B cell (primary cell): ENCODE results near the gene TGFBR3. TPM values are rescaled to one million over a fixed set of nuclear protein-coding genes. Genes with fewer than 3 reads are reported as not detected.

Experiments used
- ATAC-seq: fragments of 200-7000 bp; cut with Tn5 transposase; one replicate; pipeline ENCODE4 v1.10.0; 2021; ENCODE audit warnings: low read depth, mild to moderate bottlenecking, moderate number of reproducible peaks, moderate library complexity
- CTCF ChIA-PET: fragments of 350-600 bp; sonication (Branson Sonifier 250); formaldehyde crosslinking; loops from one replicate; lab custom pipeline; 2021; ENCODE audit warnings: antibody characterized with exemption, inconsistent platforms; lab: Charles Lee
- POLR2A ChIA-PET: fragments of 350-600 bp; sonication (Branson Sonifier 250); formaldehyde crosslinking; loops from one replicate; lab custom pipeline; 2021; ENCODE audit warnings: antibody characterized with exemption; lab: Charles Lee
- DNase-seq: peaks from one replicate; pipeline ENCODE4 v3.0.0; 2013
- H2AFZ ChIP-seq: 2 replicates; pipeline ENCODE4 v1.6.1; 2012; ENCODE audit warnings: mild to moderate bottlenecking, low read depth, low read length; ENCODE audit not compliant: insufficient read depth, poor library complexity, severe bottlenecking
- H3K27ac ChIP-seq, 2 donors: 1 replicate in 1 of 2; 2 replicates in 1 of 2; pipeline ENCODE4 v1.5.1; 2012 to 2013; ENCODE audit warnings: low read length in 2 of 2, mild to moderate bottlenecking in 2 of 2, moderate library complexity in 1 of 2
- H3K27me3 ChIP-seq, 4 experiments: fragments of 200-600 bp in 1 of 4; sonication (generic) in 1 of 4; replicated peaks in 1 of 4; 1 replicate in 2 of 4; 2 replicates in 2 of 4; pipeline versions ENCODE4 v1.6.1 to v1.7.0; 2013 to 2016; ENCODE audit warnings: low read length in 3 of 4, mild to moderate bottlenecking in 2 of 4, mixed read lengths in 1 of 4, moderate library complexity in 1 of 4; ENCODE audit not compliant: insufficient read depth in 4 of 4, control insufficient read depth in 3 of 4; ENCODE audit errors: control extremely low read depth in 1 of 4
- H3K36me3 ChIP-seq, 2 experiments: replicated peaks in 1 of 2; 1 replicate in 1 of 2; 2 replicates in 1 of 2; pipeline versions ENCODE4 v1.6.1 to v1.7.1; 2013; ENCODE audit warnings: low read length in 1 of 2; ENCODE audit not compliant: insufficient read depth in 2 of 2, control insufficient read depth in 1 of 2; ENCODE audit errors: control extremely low read depth in 1 of 2, extremely low read depth in 1 of 2
- H3K4me1 ChIP-seq, 2 donors: fragments of 200-600 bp in 1 of 2; sonication (generic) in 1 of 2; 1 replicate in 1 of 2; 2 replicates in 1 of 2; pipeline versions ENCODE4 v1.5.1 to v1.6.1; 2013 to 2017; ENCODE audit warnings: low read length in 2 of 2; ENCODE audit not compliant: control insufficient read depth in 2 of 2, insufficient read depth in 2 of 2
- H3K4me2 ChIP-seq: replicated peaks from 2 replicates; pipeline ENCODE3; 2012; ENCODE audit warnings: mild to moderate bottlenecking, low read depth, low read length; ENCODE audit not compliant: poor library complexity, severe bottlenecking
- H3K4me3 ChIP-seq, 5 experiments: fragments of 200-600 bp in 1 of 5; sonication (generic) in 1 of 5; 1 replicate in 3 of 5; 2 replicates in 2 of 5; pipeline versions ENCODE4 v1.5.1 to v1.7.0; 2011 to 2016; ENCODE audit warnings: low read length in 4 of 5, mild to moderate bottlenecking in 4 of 5, low read depth in 2 of 5, control low read depth in 1 of 5, moderate library complexity in 1 of 5; ENCODE audit not compliant: insufficient read depth in 1 of 5; ENCODE audit errors: control extremely low read depth in 1 of 5, extremely low read depth in 1 of 5
- H3K79me2 ChIP-seq: fragments of 200-600 bp; sonication (generic); one replicate; pipeline ENCODE4 v1.6.0; 2016; ENCODE audit warnings: low read length; ENCODE audit not compliant: control insufficient read depth, insufficient read depth
- H3K9ac ChIP-seq: fragments of 200-600 bp; sonication (generic); 2 replicates; pipeline ENCODE4 v1.6.1; 2017; ENCODE audit warnings: mild to moderate bottlenecking, low read length, moderate library complexity
- H3K9me3 ChIP-seq, 3 donors: one replicate each; pipeline versions ENCODE4 v1.6.1 to v1.7.1; 2013; ENCODE audit warnings: low read length in 2 of 3; ENCODE audit not compliant: control insufficient read depth in 2 of 3, insufficient read depth in 1 of 3; ENCODE audit errors: control extremely low read depth in 1 of 3
- H4K20me1 ChIP-seq: 2 replicates; pipeline ENCODE4 v1.6.0; 2012; ENCODE audit warnings: mild to moderate bottlenecking, low read length; ENCODE audit not compliant: insufficient read depth, control insufficient read depth, poor library complexity, severe bottlenecking
- H3K27ac Mint-ChIP-seq: one replicate; pipeline ENCODE4 v1.8.0; 2021; ENCODE audit warnings: mixed read lengths
- H3K27me3 Mint-ChIP-seq: one replicate; pipeline ENCODE4 v1.8.0; 2021; ENCODE audit warnings: mixed read lengths
- H3K4me1 Mint-ChIP-seq: one replicate; pipeline ENCODE4 v1.8.0; 2021; ENCODE audit warnings: mixed read lengths
- H3K4me3 Mint-ChIP-seq: one replicate; pipeline ENCODE4 v1.8.0; 2021; ENCODE audit warnings: mixed read lengths
- H3K9me3 Mint-ChIP-seq: one replicate; pipeline ENCODE4 v1.8.0; 2022; ENCODE audit warnings: mixed read lengths; ENCODE audit not compliant: insufficient read depth
- EZH2 ChIP-seq: IDR thresholded peaks from 2 replicates; pipeline ENCODE4 v1.6.1; 2012; ENCODE audit warnings: borderline replicate concordance, low read depth, mild to moderate bottlenecking, moderate library complexity, low read length; ENCODE audit not compliant: insufficient read depth, poor library complexity, severe bottlenecking
- WGBS: methylation state at CpG from one replicate; pipeline ENCODE4 v1.1.5; 2013; ENCODE audit warnings: missing lambda C conversion rate; ENCODE audit not compliant: insufficient coverage; 5-methylcytosine and 5-hydroxymethylcytosine counted together
- intact Hi-C: fragments of 100-400 bp; cut with micrococcal nuclease; formaldehyde crosslinking; loops from one replicate; pipeline ENCODE4 v1.10.0; 2022
- polyA plus RNA-seq: library from polyadenylated mRNA; depleted of rRNA; stranded (reverse); fragments of >200 nt; gene quantifications from 2 replicates; pipeline ENCODE4 v1.2.3, GENCODE V29; 2012
- total RNA-seq, 2 donors: library from RNA; stranded (reverse); fragments of 120-200 nt in 1 of 2; gene quantifications; 1 replicate in 1 of 2; 2 replicates in 1 of 2; pipeline versions ENCODE4 v1.2.3 to v1.2.4, GENCODE V29; 2013 to 2022
- TF ChIP-seq, protein P1 (sequence below): fragments of 200-600 bp; IDR thresholded peaks from one replicate; pipeline ENCODE4 v1.8.0; 2022; ENCODE audit warnings: antibody characterized with exemption, mild to moderate bottlenecking

The TGFBR3 gene
- total and polyA plus RNA-seq, 2 donors (not counting 1 experiment from before 2014, with no cell fraction given) = 0.10 to 0.12 TPM

DNA sequence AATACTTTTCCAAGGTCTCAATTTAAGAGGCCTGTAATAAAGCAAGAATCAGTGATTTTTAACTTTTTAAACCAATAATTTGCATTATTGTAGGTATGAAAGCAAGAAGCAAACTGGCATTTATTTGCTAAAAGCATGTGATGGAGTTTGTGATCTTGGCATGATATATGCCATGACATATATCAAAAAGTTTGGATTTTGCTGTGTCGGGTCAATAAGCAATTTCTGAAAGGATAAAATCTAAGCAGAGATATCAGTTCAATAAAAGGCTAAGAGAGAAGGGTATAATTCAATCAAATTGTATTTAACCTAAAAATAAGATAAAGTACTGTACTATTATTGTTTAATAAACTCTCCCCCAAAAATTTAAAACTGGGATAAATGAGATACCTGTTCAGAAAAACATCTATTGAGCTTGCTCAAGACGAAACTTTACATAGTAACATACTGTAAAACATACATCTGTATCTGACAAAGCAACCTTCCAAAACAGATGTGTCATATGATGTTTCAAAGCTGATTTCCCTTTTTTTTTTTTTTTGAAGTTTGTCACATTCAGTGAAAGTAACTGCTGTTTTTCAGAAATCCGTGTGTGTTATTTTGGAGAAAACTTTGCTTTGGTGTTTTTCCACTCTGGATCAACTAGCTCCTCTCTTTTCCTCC is 74.5 kb downstream of the TGFBR3 start:
- no peak for ATAC-seq
- CTCF ChIA-PET = no interaction called here
- no peak overlapping the region for H3K27ac Mint-ChIP-seq

DNA sequence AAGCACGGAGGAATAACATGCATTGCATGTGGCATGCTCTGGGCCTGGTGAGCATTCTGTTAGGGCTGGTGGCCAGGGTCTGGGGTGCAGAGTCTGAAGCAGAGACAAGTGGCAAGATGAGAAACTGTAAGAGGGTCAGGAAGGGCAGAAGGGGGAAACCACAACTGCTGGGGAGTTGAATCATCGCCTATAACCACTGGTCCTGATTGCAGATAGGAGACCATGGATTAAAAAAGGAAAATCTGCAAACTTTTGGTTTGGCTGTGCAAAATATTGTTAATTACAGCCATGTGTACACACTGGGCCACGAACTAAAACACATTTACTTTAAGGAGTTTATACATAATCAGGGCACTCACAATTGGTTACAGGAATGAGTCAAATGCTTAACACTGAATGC is 76.6 kb downstream of the TGFBR3 start:
- no peak for ATAC-seq
- H3K27ac Mint-ChIP-seq = no peak overlapping the region

More for the DNA sequence above, 74.5 kb downstream of the TGFBR3 start:
- H3K4me1 Mint-ChIP-seq = no peaks in the 10 kb centered on the region
- Histone ChIP-seq H3K27ac (no peak overlapping the region), H3K79me2 (no peaks in the 10 kb centered on the region), H2AFZ (no peak overlapping the region), H3K9ac (no peak overlapping the region), H3K36me3 (no peaks in the 10 kb centered on the region), H3K9me3 (no peaks in the 10 kb centered on the region), H3K27me3 (no peaks in the 10 kb centered on the region), H3K4me3 (no peak overlapping the region), H3K4me2 (no peak overlapping the region), H3K4me1 (no peaks in the 10 kb centered on the region), H4K20me1 (no peaks in the 10 kb centered on the region)
- no peaks in the 10 kb centered on the region for H3K9me3 Mint-ChIP-seq
- POLR2A ChIA-PET = interaction anchor here (0.7 kb wide), 1 partner anchor 694 kb away, joined by 7 read pairs; no protein-coding TSS in a partner anchor
- no peak for TF ChIP-seq EZH2
- TF ChIP-seq, protein P1, sequence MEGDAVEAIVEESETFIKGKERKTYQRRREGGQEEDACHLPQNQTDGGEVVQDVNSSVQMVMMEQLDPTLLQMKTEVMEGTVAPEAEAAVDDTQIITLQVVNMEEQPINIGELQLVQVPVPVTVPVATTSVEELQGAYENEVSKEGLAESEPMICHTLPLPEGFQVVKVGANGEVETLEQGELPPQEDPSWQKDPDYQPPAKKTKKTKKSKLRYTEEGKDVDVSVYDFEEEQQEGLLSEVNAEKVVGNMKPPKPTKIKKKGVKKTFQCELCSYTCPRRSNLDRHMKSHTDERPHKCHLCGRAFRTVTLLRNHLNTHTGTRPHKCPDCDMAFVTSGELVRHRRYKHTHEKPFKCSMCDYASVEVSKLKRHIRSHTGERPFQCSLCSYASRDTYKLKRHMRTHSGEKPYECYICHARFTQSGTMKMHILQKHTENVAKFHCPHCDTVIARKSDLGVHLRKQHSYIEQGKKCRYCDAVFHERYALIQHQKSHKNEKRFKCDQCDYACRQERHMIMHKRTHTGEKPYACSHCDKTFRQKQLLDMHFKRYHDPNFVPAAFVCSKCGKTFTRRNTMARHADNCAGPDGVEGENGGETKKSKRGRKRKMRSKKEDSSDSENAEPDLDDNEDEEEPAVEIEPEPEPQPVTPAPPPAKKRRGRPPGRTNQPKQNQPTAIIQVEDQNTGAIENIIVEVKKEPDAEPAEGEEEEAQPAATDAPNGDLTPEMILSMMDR = no peak
- no peak overlapping the region for H3K4me3 Mint-ChIP-seq
- intact Hi-C loops = no loop called here
- no CpG with 5 or more reads among the region's 3 CpGs for WGBS
- no peak for DNase-seq
- no peaks in the 10 kb centered on the region for H3K27me3 Mint-ChIP-seq

More for the DNA sequence above, 76.6 kb downstream of the TGFBR3 start:
- no peaks in the 10 kb centered on the region for H3K9me3 Mint-ChIP-seq
- Histone ChIP-seq H3K9me3 (no peaks in the 10 kb centered on the region), H3K4me3 (no peak overlapping the region), H2AFZ (no peak overlapping the region), H3K36me3 (no peaks in the 10 kb centered on the region), H3K9ac (no peak overlapping the region), H3K79me2 (no peaks in the 10 kb centered on the region), H4K20me1 (no peaks in the 10 kb centered on the region), H3K27me3 (no peaks in the 10 kb centered on the region), H3K27ac (no peak overlapping the region), H3K4me2 (no peak overlapping the region), H3K4me1 (peaks cover 1 to 3% of the 10 kb centered on the region in 2 donors)
- H3K4me1 Mint-ChIP-seq = peaks cover 4% of the 10 kb centered on the region
- CTCF ChIA-PET = no interaction called here
- POLR2A ChIA-PET = no interaction called here
- intact Hi-C loops = no loop called here
- no peaks in the 10 kb centered on the region for H3K27me3 Mint-ChIP-seq
- TF ChIP-seq EZH2 = no peak
- TF ChIP-seq, protein P1 = no peak
- 49% methylated on average over 2 of the region's 3 CpGs for WGBS
- no peak for DNase-seq
- no peak overlapping the region for H3K4me3 Mint-ChIP-seq
